Neural cell (in vitro differentiated cells): ENCODE measurements around the gene CLEC18B.

ENCODE experiments used
- EZH2 ChIP-seq: fragments of 200-600, 300-800 bp; shearing (Covaris generic), sonication (generic); IDR thresholded peaks from 2 replicates; pipeline ENCODE4 v1.6.1; 2014; ENCODE audit warnings: antibody characterized with exemption, low read length, borderline replicate concordance, mild to moderate bottlenecking; ENCODE audit not compliant: insufficient read depth, poor library complexity, severe bottlenecking
- POLR2AphosphoS5 ChIP-seq: IDR thresholded peaks from 2 replicates; pipeline ENCODE4 v1.6.1; 2012
- SMC3 ChIP-seq: fragments of 450-650 bp; conservative IDR thresholded peaks from 2 replicates; pipeline ENCODE4 v1.6.1; 2014; ENCODE audit warnings: antibody characterized with exemption, mild to moderate bottlenecking, moderate library complexity; ENCODE audit not compliant: poor library complexity
- TF ChIP-seq, protein P1 (sequence below): fragments of 450-650 bp; IDR thresholded peaks from 2 replicates; pipeline ENCODE4 v1.5.1; 2014; ENCODE audit warnings: antibody characterized with exemption, mild to moderate bottlenecking, moderate library complexity; ENCODE audit not compliant: poor library complexity, severe bottlenecking

- TF ChIP-seq, protein P1, sequence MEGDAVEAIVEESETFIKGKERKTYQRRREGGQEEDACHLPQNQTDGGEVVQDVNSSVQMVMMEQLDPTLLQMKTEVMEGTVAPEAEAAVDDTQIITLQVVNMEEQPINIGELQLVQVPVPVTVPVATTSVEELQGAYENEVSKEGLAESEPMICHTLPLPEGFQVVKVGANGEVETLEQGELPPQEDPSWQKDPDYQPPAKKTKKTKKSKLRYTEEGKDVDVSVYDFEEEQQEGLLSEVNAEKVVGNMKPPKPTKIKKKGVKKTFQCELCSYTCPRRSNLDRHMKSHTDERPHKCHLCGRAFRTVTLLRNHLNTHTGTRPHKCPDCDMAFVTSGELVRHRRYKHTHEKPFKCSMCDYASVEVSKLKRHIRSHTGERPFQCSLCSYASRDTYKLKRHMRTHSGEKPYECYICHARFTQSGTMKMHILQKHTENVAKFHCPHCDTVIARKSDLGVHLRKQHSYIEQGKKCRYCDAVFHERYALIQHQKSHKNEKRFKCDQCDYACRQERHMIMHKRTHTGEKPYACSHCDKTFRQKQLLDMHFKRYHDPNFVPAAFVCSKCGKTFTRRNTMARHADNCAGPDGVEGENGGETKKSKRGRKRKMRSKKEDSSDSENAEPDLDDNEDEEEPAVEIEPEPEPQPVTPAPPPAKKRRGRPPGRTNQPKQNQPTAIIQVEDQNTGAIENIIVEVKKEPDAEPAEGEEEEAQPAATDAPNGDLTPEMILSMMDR, result no peak
- TF ChIP-seq SMC3, result no peak
- no peak for TF ChIP-seq EZH2
- no peak for TF ChIP-seq POLR2AphosphoS5
These were observed 18.4 kb upstream of the CLEC18B start for GRCh38 chr16:74439685-74440084.
